ENCODE data around the gene PTPRG.
"Not testable (repeated sequence)": the region's sequence is repeated elsewhere in the genome, so short reads cannot be mapped to it uniquely, and the experiment has no call there.

The PTPRG gene

GRCh38 chr3:61561374-61562041, at the start of gene PTPRG:
PTPRG (plus strand) TSS chr3:61561571; CDS start chr3:61562288, 717 bp downstream.
- DNase-seq: no peak

GRCh38 chr3:61518590-61518989, 42.8 kb upstream of the PTPRG start:
- no peak for DNase-seq

- no peak for DNase-seq
Observed at GRCh38 chr3:61520966-61521628, 40.3 kb upstream of the PTPRG start.

GRCh38 chr3:61522060-61522459, 39.3 kb upstream of the PTPRG start:
- no peak for DNase-seq

- no peak for DNase-seq
Observed at GRCh38 chr3:61522626-61523025, 38.7 kb upstream of the PTPRG start.

- no peak for DNase-seq
Observed at GRCh38 chr3:61524933-61525332, 36.4 kb upstream of the PTPRG start.

GRCh38 chr3:61526308-61526707, 35.1 kb upstream of the PTPRG start:
- DNase-seq: no peak

GRCh38 chr3:61527011-61527410, 34.4 kb upstream of the PTPRG start:
- no peak for DNase-seq

- DNase-seq: no peak
Observed at GRCh38 chr3:61530355-61530754, 31.0 kb upstream of the PTPRG start.

GRCh38 chr3:61531528-61531927, 29.8 kb upstream of the PTPRG start:
- DNase-seq: no peak

GRCh38 chr3:61532739-61533500, 28.5 kb upstream of the PTPRG start:
- DNase-seq: no peak

GRCh38 chr3:61535826-61536225, 25.5 kb upstream of the PTPRG start:
- no peak for DNase-seq

- DNase-seq: no peak
Observed at GRCh38 chr3:61537366-61537765, 24.0 kb upstream of the PTPRG start.

- DNase-seq: no peak
Observed at GRCh38 chr3:61538486-61538885, 22.9 kb upstream of the PTPRG start.

- no peak for DNase-seq
Observed at GRCh38 chr3:61541694-61542093, 19.7 kb upstream of the PTPRG start.

- no peak for DNase-seq
Observed at GRCh38 chr3:61545716-61546115, 15.7 kb upstream of the PTPRG start.

- no peak for DNase-seq
Observed at GRCh38 chr3:61547625-61548024, 13.7 kb upstream of the PTPRG start.

GRCh38 chr3:61552704-61553103, 8.7 kb upstream of the PTPRG start:
- not testable (repeated sequence) for DNase-seq

GRCh38 chr3:61559136-61559731, 2.1 kb upstream of the PTPRG start:
- no peak for DNase-seq

GRCh38 chr3:61560517-61561373, 626 bp upstream of the PTPRG start:
- no peak for DNase-seq

- DNase-seq: no peak
Observed at GRCh38 chr3:61562042-61562720, 810 bp downstream of the PTPRG start.

GRCh38 chr3:61562721-61563312, 1.4 kb downstream of the PTPRG start:
- DNase-seq: no peak
